Activated T-helper 9 cell treated with anti-CD3 and anti-CD28 coated beads, Interleukin-2, amount 50 U/mL, for 16 hours (primary cell): ENCODE results near the gene NLGN1.

Experiments used
- DNase-seq: peaks from one replicate; pipeline ENCODE4 v3.0.0-alpha.2; 2020; ENCODE audit warnings: low read depth

The NLGN1 gene

GRCh38 chr3:174285242-174285864, 887.8 kb downstream of the NLGN1 start:
- no peak for DNase-seq

- DNase-seq = no peak
Measured at GRCh38 chr3:174287705-174288104, 890.2 kb downstream of the NLGN1 start.

GRCh38 chr3:174294616-174295015, 897.1 kb downstream of the NLGN1 start:
- no peak for DNase-seq

- no peak for DNase-seq
Measured at GRCh38 chr3:174295306-174296092, 898.0 kb downstream of the NLGN1 start.

- DNase-seq = no peak
Measured at GRCh38 chr3:174302746-174303315, 905.3 kb downstream of the NLGN1 start.

GRCh38 chr3:174303907-174304560, 906.5 kb downstream of the NLGN1 start:
- no peak for DNase-seq

GRCh38 chr3:174308736-174309135, 911.2 kb downstream of the NLGN1 start:
- no peak for DNase-seq

GRCh38 chr3:174310475-174310983, 913.0 kb downstream of the NLGN1 start:
- no peak for DNase-seq

GRCh38 chr3:174315225-174315624, 917.7 kb downstream of the NLGN1 start:
- no peak for DNase-seq

- DNase-seq = no peak
Measured at GRCh38 chr3:174317005-174317404, 919.5 kb downstream of the NLGN1 start.

- DNase-seq = no peak
Measured at GRCh38 chr3:174318181-174318580, 920.6 kb downstream of the NLGN1 start.

GRCh38 chr3:174321548-174321947, 924.0 kb downstream of the NLGN1 start:
- DNase-seq = no peak

- no peak for DNase-seq
Measured at GRCh38 chr3:174322789-174323188, 925.2 kb downstream of the NLGN1 start.

GRCh38 chr3:174325171-174325570, 927.6 kb downstream of the NLGN1 start:
- DNase-seq = no peak

GRCh38 chr3:174325834-174326700, 928.5 kb downstream of the NLGN1 start:
- no peak for DNase-seq

GRCh38 chr3:174329321-174329720, 931.8 kb downstream of the NLGN1 start:
- no peak for DNase-seq

- DNase-seq = no peak
Measured at GRCh38 chr3:174330303-174330702, 932.8 kb downstream of the NLGN1 start.

GRCh38 chr3:174331095-174331800, 933.7 kb downstream of the NLGN1 start:
- no peak for DNase-seq

- no peak for DNase-seq
Measured at GRCh38 chr3:174332391-174332790, 934.8 kb downstream of the NLGN1 start.

GRCh38 chr3:174333640-174334039, 936.1 kb downstream of the NLGN1 start:
- DNase-seq = no peak

- no peak for DNase-seq
Measured at GRCh38 chr3:174334111-174334510, 936.6 kb downstream of the NLGN1 start.
